GM21390 (cell line): Measurements from ENCODE around the gene HPS6.

ENCODE experiments used
- ATAC-seq: cut with Tn5 transposase; IDR thresholded peaks from one replicate; pipeline ENCODE4 v1.9.1; 2021; ENCODE audit not compliant: unreplicated experiment

HPS6 gene

DNA sequence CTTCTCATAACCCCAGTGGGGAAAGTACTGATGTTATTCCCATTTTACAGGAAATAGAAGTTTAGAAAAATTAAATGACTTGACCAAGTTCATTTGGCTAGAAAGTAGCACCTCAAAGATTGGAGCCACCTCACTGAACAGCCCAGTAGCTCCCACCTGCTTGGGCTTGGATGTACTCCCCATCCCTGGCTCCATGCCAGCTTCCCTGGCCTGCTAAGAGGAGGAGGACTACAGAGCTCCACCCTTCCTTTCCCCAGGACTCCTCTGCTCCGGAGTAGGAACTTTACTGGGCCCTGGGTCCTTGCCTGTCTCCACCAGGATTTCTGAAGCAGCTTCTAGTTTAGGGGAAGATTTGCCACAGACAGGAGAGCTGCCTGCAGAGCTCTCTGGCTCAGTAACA, 3.1 kb downstream of the HPS6 start:
- ATAC-seq: no peak

- no peak for ATAC-seq
Observed at GRCh38 chr10:102069071-102069470, 3.9 kb downstream of the HPS6 start.

- no peak for ATAC-seq
Observed at GRCh38 chr10:102072673-102073527, 7.8 kb downstream of the HPS6 start.

DNA sequence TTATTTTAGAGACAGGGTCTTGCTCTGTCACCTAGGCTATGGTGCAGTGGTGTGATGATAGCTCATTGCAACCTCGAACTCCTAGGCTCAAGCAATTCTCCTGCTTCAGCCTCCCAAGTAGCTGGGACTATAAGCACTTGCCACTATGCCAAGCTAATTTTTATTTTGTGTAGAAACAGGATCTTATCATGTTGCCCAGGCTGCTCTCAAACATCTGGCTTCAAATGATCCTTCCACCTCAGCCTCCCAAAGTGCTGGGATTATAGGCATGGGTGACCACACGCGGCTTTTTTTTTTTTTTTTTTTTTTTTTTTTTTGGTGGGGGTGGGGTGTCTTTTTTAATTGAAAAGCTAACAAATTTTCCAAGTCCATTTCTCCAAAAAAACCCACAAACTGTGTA, 18.4 kb downstream of the HPS6 start:
- ATAC-seq: no peak

GRCh38 chr10:102085336-102085735, 20.2 kb downstream of the HPS6 start:
- ATAC-seq: no peak

DNA sequence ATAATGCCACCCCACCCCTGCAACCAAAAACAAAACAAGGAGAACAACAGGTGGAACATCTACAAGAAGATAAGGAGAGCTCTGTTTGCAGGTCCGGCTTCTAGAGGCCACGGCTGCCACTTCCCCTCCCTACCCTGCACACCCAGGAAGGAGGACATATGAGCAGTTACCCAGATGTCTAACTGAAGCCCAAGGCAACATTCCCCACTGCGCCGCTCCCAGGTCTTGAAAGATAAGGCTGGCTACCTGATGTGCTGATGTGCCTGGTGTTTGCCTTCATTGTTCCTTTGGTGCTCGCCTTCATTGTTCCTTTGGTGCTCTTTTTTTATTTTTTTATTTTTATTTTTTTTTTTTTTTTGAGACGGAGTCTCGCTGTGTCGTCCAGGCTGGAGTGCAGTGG, 21.0 kb downstream of the HPS6 start:
- no peak for ATAC-seq

DNA sequence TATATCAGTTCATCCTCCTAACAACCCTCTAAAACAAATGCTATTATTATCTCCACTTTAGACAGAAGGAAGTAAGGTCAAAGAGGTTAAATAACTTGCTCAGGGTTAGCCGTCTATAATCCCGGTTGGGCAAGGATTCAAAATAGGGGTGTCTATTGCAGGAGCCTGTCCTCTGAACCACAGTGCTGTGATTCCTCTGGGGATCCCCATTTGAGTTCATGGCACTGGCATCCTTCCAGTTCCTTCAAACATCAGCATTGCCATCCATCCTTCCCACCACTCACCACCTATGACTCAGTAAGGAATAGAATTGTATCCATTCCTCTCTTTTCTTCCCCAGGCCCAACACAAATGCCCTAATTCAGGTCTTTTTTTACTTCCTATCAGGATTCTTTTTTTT, 25.6 kb downstream of the HPS6 start:
- no peak for ATAC-seq

GRCh38 chr10:102096449-102096848, 31.3 kb downstream of the HPS6 start:
- ATAC-seq: no peak

DNA sequence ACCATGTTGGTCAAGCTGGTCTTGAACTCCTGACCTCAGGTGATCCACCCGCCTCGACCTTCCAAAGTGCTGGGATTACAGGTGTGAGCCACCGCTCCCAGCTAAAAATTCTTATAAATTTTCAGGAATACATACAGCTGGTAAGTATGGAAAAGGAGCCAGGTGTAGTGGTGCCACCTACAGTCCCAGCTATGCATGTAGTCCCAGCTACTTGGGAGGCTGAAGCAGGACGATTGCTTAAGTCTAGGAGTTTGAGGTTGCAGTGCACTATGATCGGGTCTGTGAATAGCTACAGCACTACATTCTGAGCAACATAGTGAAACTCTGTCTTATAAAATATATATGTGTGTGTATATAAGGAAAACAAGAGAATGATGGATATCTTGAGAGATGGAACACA, 36.0 kb downstream of the HPS6 start:
- no peak for ATAC-seq

GRCh38 chr10:102102421-102102820, 37.3 kb downstream of the HPS6 start:
- ATAC-seq: no peak

DNA sequence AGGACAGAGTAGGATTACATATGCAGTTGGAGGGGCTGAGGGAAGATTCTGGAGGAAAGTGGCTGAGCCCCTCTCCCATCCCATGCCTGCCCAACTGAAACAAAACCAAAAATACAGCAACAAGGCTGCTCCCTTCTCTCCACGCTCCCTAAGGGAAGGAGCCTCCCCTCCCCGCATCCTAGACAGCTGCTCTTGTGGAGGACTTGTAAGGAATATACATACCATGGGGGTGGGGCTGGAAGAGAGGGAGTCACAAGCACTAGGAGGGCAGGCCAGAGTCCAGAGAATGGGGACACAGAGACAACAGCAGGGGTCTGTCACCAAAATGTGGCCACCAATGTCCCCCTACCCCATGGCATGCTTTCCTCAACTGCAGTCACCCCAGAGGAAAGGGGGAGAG, 41.8 kb downstream of the HPS6 start:
- ATAC-seq: no peak

DNA sequence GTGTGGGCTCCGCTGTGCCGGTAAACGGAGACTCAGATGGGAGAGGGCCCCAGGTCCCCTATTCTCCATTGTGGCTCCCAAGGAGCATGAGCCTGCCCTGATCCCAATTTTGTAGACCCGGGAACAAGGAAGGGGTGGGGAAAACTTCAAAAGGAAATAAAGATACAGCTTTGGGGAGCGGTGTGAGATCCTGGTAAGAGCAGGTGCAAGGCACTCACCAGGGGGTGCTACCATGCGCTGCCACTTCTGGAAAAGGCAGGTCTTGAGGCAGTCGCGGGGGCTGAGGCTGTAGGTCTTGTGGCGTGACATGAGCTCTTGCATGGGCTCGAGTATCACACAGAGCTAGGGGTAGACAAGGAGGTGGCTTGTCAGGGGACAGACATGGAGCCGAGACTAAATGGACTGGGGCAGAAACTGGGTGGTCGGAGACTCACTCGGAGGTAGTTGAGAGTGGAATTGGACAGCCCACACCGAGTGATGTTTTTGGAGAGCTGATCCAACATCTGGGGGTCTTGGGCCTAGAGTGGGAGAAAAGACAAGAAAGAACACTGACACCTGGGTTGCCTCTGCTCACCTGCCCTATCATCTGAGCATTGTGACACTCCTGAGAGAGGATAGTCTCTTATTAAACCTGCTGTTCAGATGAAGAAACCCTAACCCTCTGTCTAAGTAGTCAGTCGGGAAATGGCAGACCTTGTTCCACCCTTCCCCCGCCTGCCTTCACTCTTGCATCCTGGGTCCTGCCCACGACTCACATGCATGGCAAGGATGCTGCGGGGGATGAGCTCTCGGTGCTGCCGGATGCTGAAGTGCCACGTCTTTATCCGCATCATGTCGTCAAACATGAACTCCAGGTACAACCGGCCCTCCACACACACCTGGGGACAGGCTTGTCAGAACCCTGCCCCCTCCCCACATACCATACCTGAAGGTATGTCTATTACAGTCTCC, 44.3 kb downstream of the HPS6 start:
- no peak for ATAC-seq

GRCh38 chr10:102111276-102111675, 46.1 kb downstream of the HPS6 start:
- no peak for ATAC-seq

DNA sequence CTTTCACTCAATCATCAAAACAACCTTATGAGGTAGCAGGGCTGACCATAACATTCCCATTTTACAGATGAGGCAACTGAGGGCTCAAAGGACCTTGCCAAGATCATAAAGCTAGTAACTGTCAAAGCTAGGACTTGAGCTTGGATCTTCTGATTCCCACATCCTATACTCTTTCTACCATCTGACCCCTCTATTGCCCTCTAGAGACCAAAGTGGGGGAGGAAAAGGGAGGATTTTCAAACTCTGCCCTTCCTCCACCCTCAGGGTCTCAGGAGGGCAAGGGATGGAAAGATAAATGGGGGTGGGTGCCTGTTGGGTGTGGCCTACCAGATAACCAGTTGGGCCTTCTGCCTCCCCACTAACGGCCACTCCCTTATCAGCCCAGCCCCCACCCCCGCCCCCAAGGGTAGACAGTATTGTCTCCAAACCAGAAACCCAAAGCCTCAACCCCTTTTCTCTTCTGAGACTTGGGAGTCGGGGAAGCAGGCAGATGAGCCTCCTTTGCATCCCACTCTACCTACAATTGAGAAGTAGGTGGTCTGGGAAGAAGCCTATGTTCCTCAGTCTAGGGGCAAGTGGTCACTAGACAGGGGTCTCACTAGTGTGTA, 47.2 kb downstream of the HPS6 start:
- no peak for ATAC-seq

- no peak for ATAC-seq
Observed at GRCh38 chr10:102113261-102113955, 48.3 kb downstream of the HPS6 start.

GRCh38 chr10:102113956-102114857, 49.1 kb downstream of the HPS6 start:
- ATAC-seq: peak; percentile 14

GRCh38 chr10:102114861-102115618, 49.9 kb downstream of the HPS6 start:
- ATAC-seq: peak; percentile 63

GRCh38 chr10:102115775-102116174, 50.6 kb downstream of the HPS6 start:
- no peak for ATAC-seq

- no peak for ATAC-seq
Observed at GRCh38 chr10:102116656-102117055, 51.5 kb downstream of the HPS6 start.
